ENCODE results near the gene PDE4A.

Gene PDE4A

DNA sequence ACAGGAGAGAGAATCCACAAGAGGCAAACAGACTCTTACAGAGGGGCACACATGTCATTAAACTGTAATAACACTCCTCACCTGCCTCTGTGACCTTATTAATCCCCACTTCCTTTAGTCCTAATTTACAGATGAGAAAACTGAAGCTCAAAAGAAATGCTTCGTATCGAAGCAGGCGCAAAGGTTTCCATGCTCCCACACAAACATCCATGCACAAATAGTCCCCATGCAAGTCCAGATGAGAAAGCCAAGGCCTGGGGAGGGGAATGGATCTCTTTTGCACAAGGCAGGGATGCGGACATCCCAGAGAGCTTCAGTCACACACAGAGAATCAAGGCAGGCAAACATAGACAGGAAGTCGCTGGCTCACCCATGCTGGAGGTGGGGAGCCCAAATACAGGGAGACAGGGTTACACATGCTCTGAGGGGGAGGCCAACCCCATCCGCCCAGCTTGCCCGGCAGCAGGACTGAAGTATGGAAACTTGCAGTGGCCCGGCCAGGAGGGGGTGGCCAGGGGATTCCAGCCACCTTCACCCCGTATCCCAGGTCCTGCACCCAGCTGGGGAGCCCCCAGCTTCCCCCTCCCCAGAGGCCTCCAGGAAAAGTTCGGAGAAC, 96.4 kb downstream of the PDE4A start:
- DNase-seq = no peak

DNA sequence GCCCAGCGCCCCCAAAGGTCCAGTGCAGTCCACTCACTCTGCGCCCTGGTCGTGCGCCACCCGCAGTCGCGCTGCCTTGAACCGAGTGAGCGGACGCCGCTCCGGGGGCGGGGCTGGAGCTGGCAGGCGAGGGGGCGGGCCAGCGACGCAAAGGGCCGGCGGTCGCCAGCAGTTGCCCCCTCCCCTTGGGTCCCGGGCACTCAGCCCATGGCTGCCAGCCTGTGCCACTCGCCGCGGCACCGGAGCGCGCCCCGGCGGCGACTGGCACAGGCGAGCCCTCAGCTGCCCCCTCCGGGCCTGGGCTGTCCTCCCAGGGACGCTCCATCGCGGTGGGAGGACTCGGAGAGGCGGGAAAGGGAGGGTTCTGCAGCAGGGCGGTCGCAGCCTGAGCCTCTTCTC, 97.0 kb downstream of the PDE4A start, which contains the start of gene S1PR5:
Gene S1PR5, minus strand, starts transcription at position 87 of the 399 bp plus-strand sequence. CDS start 2,436 bp downstream, outside the sequence.
- DNase-seq = peak; percentile 51

DNA sequence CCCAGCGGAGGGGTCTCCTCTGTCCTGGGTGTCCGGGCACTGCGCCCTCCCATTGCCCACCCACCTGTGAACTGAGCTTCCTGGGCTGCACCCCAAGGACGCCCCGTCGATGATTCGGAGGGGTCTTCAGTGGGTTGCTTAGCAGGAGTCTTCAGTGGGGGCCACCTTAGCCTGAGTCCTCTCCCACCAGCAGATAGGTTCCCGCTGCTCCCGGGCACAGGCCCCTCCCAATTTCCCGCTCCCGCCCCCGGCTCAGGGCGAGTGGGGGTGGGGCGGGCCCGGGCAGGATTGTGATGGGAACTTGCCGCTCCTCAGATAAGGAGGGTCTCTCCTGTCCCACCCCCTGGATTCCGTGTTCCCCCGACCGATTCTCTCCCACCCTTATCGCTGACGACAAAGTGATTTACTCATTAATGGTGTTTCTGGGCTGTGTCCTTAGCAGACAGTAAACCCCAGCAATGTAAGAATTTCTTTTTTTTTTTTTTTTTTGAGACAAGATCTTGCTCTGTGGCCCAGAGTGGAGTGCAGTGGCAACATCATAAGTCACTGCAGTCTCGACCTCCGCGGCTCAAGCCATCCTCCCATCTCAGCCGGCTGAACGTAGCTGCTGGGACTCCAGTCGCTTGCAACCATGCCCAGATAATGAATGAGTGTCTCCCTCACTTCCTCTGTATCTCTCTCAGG, 97.6 kb downstream of the PDE4A start:
- peak; percentile 45 for DNase-seq

DNA sequence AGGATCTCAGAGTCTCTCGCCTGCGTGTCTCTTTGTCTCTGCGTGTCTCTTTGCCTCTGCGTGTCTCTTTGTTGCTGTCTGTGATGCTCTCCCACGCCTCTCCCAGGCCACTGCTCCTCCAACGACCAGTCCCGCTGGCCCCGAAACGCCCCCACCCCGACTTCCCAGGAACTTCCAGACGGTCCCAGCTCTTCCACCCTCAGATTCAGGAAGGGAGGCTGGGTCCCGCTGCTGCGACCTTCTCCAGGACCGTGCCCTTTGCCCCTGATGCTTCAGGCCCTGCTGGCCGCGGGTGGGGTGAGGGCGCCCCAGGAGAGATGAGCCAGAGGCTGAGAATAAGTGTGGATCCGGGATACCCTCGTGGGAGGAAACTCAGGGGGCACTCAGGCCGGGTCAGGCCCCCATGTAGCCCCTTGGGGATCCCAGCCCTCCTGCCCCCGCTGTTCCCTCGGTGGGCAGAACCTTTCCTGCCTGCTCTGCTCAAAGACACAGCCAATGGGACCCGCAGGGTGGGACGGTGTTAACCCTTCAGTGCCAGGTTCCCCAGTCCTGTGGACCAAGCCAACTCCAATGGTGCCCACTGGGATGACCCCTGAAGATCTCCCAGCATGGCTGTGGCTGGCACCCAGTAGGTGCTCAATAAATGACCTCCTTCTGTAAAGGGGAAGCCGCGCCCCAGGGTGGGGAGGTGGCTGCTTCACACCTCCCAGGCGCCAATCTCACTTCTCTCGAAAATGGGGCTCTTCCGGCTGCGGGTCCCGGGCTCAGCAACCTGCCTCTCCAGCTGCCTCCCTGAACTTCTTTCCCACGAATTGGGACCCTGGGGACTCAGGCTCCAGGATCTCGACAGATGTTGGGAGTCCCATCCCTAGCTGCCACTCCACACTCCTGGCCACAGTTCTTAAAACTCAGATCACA, 98.4 kb downstream of the PDE4A start:
- DNase-seq = peak; percentile 45
